Measurements from ENCODE around the gene NUP88.

- TF ChIP-seq CTCF (IDR thresholded peaks at IDR 0.05; ENCODE audit: low read length) (no peak), EZH2phosphoT487 (IDR thresholded peaks at IDR 0.05; ENCODE audit: low read length) (no peak)
Measured at GRCh38 chr17:5408186-5408585, 11.3 kb downstream of the NUP88 start.

Measured in MM.1S (cell line).